Retinal pigment epithelial cell (primary cell): ENCODE results near the gene PRKCH.

Experiments used
- DNase-seq: peaks from one replicate; pipeline ENCODE4 v3.0.0-alpha.2; 2010; ENCODE audit warnings: low read depth
- H3K4me3 ChIP-seq: 2 replicates; pipeline ENCODE4 v1.5.1; 2011; ENCODE audit warnings: mild to moderate bottlenecking, low read length, control low read depth, moderate library complexity
- CTCF ChIP-seq: conservative IDR thresholded peaks from 2 replicates; pipeline ENCODE4 v1.5.1; 2011; ENCODE audit warnings: low read depth, low read length, control low read depth, inconsistent platforms

Gene PRKCH

GRCh38 chr14:61281186-61281947 is 40.0 kb upstream of the PRKCH start, which contains the start of gene TMEM30B:
TMEM30B (minus strand) TSS chr14:61281338; CDS start chr14:61281147, 191 bp downstream.
- no peak for TF ChIP-seq CTCF
- H3K4me3 ChIP-seq = peak within 1 kb of the TSS; percentile 37
- DNase-seq = no peak

GRCh38 chr14:61281948-61282275 is 39.5 kb upstream of the PRKCH start:
- no peak for DNase-seq

GRCh38 chr14:61282746-61283145 is 38.6 kb upstream of the PRKCH start:
- no peak overlapping the region for H3K4me3 ChIP-seq
- DNase-seq = no peak
- no peak for TF ChIP-seq CTCF

More at GRCh38 chr14:61281948-61282275, 39.5 kb upstream of the PRKCH start:
- no peak overlapping the region for H3K4me3 ChIP-seq
- no peak for TF ChIP-seq CTCF

GRCh38 chr14:61284001-61284400 is 37.4 kb upstream of the PRKCH start:
- TF ChIP-seq CTCF = no peak
- H3K4me3 ChIP-seq = no peak overlapping the region
- no peak for DNase-seq

GRCh38 chr14:61285364-61285763 is 36.0 kb upstream of the PRKCH start:
- no peak overlapping the region for H3K4me3 ChIP-seq
- TF ChIP-seq CTCF = no peak
- DNase-seq = no peak

GRCh38 chr14:61287196-61287595 is 34.2 kb upstream of the PRKCH start:
- no peak for DNase-seq
- no peak overlapping the region for H3K4me3 ChIP-seq
- TF ChIP-seq CTCF = no peak

- no peak for TF ChIP-seq CTCF
- DNase-seq = no peak
- no peak overlapping the region for H3K4me3 ChIP-seq
These were observed 33.2 kb upstream of the PRKCH start for GRCh38 chr14:61288228-61288627.
